ENCODE results near the gene PPP1R12A.

DNA sequence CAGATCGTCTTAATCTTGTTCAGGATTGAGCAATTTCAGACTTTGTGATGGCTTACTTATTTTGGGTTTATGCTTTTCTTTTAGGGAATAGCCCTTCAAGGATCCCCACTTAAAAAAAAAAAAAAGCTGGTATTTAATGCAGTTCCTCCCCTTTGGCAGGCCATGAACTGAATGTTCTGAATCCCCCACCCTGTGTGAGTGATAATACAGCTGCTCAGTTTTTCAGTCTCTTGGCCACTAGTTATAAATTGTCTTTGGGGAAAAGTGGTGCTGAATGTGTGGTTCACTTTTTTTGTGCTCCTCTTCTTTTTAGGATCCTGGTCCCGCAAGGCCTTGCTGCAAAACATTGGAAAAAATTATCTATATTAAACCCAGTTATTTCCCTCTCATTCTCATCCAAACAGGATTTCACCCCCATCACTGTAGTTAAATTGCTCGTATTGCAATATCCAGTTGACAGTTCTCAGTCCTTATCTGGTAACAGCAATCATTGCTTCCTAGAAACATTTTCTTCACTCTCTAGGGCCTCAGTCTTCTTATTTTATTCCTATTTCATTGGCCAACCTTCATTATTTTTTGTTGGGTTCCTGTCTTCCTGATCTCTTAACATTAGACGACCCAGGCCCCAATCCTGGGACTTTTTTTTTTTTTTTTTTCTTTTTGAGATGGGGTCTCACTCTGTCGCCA is 171.0 kb downstream of the PPP1R12A start:
- TF ChIP-seq POLR2A (IDR thresholded peaks at IDR 0.05) = no peak
- no peak for TF ChIP-seq CTCF (IDR thresholded peaks at IDR 0.05)
- no peak for TF ChIP-seq POLR2AphosphoS5 (IDR thresholded peaks at IDR 0.05)

All from breast epithelium (tissue), 3 donors.